HG03460 (cell line): ENCODE results near the gene MRPS27.

Experiments
- ATAC-seq: cut with Tn5 transposase; IDR thresholded peaks from one replicate; pipeline ENCODE4 v1.9.1; 2021; ENCODE audit not compliant: unreplicated experiment

Gene MRPS27

DNA sequence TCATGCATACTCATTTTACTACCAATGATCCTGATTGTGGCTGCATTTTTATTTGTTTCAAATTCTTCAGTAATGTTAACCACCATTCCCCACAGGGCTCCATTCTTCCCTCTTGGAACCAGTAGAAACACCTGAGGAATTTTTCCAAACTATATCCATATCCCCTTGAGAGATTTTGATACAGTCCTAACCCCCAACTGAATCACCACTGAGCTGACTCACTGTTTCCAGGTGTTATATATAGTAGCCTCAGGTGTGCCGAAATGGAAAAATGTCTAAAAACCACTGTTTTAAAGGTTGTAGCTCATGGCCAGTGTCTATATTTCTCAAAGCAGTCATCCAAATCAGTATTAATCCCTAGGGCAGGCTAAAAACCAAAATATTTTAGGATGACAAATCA is 85.2 kb downstream of the MRPS27 start:
- no peak for ATAC-seq

DNA sequence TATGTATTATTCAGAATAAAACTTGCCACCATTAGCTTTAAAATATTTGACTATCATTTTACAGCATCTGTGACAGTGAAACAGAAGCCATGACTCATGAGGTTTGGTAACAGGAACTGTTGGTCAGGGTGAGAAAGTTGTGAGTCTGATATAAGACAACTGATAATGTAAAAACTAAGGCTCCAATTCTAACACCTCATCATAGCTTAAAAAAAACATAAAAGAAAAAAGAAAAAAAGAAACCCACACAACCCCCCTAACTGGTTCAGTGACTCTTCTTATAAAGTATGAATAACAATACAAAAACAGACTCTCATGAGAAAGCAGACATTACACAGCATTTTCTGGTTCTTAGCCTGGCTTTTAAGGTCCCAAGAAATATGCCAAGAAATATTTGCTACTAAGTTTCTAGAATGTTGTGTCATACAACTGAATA is 85.8 kb downstream of the MRPS27 start:
- ATAC-seq, result peak; percentile 86

DNA sequence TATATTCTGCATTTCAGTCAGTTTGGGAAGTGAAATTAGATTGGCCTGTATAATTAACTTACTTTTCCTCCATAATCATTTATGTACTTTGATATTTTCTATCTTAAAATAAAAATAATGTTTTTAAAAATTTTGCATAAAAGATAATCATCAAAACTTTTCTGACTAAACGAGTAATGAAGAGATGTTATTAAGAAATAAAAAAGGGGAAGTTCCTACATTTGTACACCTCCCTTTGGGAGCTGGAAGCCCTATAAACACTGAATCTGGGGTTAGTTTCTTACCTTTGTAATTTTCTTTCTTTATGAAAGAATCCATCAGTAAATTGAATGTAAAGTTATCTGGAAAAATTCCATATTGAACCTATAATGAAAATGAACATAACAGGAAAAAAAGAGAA is 86.2 kb downstream of the MRPS27 start:
- ATAC-seq, result no peak

DNA sequence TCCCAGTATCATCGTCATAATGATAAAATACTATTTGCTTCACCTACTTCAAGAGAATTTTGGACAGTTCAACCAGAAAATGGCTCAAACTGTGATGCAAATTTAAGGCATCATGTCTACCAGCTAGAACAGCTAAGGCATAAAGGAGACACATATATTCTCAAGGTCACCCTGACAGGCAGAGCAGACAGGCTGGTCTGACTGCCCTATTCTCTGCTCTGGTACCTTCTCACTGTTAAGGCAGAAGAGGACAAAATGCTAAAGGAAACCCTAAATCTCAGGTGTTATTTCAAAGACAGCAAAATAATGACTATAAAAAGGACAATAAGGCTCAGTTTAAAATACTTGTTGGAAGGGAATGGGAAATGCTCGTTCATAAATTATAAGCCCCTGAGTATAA is 87.2 kb downstream of the MRPS27 start:
- ATAC-seq, result no peak

DNA sequence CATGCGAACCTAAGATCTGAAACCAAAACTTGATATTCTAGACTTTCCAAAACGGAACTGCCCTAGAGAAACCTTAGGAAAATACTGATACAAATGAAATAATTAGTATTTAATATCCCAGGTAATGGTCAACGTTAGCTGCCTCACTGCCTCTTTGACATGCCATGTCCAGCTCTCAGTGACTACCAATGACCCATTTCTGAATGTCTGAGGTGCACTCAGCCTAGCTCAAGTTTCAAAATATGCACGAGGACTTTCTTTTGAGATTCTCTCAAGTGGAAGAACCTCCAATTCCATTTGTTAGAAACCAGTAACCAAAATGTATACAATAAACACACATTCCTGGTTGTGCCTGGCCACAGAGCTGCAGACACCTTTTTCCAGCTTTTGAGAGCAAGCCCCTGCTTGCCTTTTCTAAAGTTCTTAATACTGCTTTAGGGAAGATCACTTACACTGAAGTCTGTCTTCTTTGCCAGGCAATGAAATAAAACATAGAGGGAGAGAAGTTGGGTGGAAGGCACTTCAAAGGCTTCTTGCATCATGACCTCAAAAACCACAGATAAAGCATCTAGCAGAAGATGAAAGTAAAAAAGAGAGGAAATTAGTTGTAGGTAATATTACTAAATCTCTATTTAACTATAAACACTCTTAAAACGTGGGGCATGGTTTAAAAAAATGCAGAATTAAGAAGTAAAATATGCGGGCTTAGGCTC is 87.9 kb downstream of the MRPS27 start:
- no peak for ATAC-seq

DNA sequence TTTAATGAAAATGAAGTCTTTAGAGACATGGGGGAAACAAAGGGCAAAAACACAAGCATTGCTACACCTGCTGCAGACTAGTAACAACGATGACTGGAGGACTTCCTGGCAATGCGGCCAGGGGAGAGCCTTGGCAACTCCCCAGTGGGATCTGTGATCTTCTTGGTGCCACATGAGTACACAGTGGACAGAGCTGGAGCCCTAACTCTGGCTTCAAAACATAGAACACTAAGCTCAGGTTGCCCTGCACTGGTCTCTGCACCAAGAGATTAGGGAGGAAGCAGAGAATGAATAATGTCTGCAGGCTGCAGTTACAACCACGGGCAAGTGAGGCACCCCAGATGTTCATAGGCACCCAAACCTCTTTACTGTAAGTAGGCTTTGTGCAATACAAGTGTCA is 91.1 kb downstream of the MRPS27 start:
- no peak for ATAC-seq

DNA sequence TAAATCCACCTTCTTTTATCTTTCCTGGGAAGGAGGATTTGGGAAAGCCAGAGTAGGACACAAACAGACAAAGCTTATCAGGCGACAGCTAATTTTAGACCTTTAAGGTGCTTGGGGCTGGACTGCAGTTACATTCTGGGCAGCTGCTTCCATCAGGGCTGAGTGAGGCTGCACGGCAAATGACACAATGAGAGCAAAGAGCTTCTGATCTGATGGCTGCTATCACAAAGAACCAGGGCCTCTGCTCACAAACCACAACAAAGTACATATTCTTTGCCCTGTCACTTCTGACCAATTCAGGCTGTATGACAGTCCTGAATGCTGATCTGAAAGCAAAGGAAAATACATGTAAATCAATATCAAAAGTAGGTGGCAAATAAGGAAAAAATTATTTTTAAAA is 93.1 kb downstream of the MRPS27 start:
- ATAC-seq, result no peak

DNA sequence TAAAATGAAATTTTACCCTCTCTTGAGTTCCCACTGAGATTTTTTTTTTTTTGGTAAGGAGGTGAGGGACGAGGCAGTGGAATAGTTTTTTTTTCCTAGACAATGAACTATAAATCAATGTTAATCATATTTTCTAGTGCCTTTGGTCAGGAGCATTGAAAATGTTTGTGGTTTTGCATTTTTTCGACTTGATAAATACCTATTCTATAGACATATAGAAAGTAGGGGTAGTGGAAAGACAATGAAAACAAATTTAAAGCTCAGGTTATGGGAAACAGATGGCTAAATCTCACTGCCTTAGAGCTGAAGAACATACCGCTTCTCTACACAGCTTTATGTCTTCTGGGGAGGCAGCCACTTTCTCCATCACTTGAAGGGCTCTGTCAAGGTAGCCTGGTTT is 94.3 kb downstream of the MRPS27 start:
- no peak for ATAC-seq

DNA sequence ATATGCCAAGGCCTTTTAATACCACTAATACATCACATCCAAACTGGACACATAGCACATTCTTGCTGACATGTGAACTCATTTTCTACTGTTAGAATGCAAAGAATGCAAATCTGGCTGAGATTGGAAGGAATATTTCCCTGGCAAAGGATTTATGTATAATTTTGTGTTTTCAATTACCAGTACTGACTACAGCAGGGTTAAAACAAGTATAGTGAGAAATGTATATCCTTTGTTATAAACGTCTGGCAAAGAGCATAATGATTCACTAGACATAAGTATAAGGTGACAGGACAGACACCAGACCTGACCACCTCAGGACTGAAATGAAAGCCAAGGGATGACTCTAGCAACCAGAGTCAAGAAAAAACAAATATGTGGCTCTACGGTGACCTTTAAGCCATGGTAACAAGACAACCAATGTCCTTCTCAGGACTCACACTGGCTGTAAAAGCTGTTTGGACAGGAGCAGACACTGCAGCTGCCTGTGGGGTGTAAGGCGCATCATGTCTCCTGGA is 95.0 kb downstream of the MRPS27 start:
- no peak for ATAC-seq

DNA sequence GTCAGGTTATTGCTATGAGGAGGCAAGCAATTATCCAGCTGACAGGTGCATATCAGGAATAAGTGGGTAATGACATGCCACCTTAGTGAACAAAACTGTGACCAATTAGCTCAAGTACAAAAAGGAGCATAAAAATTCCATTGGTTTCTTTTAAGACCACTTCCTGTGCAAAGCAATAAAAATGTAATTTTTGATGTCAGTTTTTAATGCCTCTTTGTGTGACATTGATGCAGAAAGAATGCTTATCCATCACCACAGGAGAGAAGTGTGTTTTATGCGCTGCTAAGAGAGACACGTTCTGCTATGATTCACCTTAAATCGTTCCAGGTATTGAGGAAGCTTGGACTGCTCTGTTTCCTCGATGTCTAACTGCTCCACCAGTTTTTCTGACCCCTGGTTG is 96.7 kb downstream of the MRPS27 start:
- ATAC-seq, result no peak

DNA sequence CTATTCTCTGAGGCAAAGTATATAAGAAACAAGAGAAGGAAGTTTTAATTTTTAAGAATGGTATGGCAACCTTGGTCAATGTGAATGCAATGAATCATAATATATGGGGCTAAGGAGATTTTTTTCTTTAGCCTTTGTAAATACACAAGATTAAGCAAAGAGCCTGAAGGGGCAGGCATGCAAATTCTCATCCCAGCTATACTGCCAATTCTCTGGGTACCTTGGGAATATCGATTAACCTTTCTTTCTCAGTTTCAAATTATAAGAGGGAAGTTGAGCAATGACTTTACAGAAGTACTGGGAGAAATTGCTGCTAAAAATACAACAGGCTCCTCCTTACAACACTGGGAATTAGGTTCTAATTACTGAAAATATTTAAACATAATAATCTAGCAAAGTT is 97.5 kb downstream of the MRPS27 start:
- ATAC-seq, result no peak

DNA sequence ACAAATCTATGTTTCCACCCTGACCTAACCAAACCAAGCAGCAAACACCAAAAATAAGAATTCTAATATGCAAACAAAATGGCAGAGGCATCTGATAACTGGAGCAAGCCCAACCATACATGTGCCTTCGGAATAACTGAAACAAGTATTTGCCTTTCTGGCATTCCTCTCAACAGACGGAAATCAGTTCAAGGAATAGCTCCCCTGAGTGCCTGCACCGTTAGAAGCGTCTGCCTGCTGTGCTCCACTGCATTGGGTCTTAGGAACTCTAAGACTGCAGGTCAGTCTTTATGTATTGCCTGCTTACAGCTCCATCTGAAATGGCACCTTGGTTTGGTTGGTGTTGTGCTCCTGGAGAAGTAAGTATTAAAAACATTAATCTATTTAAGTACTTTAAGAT is 98.5 kb downstream of the MRPS27 start:
- no peak for ATAC-seq

DNA sequence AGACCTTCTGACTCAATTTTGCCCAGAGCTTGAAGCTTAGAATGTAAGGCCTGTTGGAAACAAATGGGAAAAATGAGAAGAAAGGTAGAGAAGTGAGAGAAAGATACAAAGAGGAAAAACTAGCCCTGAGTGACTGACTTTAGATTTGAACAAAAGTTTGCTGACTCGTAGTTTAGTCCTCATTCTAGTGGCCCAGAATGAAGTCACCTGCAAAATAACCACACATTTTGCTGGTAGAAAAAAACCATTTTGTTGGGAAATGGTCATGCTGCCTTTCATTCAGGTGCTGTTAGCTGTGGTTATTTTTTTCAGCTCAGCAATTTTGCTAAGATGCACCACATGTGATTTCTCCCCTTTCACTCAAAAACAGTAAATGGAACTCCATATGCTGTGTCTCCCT is 98.9 kb downstream of the MRPS27 start:
- no peak for ATAC-seq

DNA sequence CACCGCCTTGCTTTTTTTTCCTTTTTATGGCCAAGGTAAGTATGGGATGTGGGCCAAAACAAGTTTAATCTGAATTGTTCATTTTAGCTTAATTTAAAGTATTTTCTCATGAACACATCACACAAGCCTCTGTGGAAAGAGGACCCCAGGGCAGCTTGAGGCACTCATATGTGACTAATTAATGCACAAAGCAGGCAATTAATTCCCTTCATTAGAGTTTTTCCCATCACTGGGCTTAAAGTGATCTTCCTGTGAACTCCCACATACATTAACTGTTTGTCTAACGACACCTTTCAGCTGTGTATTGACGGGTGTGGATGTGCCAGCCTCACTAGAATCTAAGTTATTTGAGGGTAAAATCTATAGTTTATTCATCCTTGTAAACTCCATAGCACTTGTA is 103.3 kb downstream of the MRPS27 start:
- ATAC-seq, result no peak

DNA sequence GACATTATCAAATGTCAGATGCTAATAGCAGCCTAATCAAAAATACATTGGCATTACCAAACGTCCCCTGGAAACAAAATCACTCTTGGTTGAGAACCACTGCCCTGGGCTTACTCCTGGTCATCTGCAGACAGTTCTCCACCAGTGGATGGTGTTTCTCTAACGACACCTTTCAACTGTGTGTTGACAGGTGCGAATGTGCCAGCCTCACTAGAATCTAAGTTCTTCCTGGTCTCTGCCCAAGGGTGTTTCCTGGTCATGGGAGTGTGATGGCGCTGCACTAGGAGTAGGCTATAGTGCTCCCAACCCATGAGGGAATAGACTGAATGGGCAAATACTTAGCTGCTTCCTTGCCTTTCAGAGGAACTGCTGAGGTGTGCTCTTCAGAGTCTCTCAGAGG is 105.9 kb downstream of the MRPS27 start:
- no peak for ATAC-seq

DNA sequence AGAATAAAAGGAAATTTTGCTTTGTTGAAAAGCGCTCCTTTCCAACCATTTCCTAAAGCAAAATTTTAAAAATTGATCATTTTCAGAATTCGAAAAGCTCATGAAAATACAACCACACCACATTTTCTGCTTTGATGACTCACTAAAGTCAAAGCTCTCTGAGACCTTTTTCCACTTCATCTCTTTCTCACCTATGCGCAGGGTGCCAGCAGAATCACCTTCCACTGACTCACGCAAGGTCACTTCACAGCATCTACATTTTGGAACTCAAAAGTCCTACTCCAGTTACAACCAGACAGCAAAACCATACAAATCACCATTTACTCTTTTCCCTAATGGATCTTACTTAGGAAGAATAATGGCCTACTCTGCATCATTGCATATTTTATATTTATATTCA is 106.6 kb downstream of the MRPS27 start:
- no peak for ATAC-seq

DNA sequence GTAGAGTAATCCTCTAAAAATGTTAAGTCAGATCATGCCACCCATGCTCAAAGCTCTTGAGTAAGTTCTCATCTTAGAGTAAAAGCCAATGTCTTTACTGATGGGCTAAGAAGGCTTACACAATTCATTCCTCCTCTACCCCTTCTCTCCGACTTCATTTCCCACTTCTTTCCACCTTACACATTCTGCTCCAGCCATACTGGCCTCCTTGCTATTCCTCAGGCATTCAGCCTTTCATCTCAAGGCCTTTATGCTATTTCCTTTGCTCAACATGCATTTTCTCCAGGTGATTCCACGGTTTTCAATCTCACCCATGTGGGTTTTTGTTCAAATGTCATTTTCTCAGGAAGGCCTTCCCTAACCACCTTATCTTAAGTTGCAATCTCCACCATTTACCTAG is 107.9 kb downstream of the MRPS27 start:
- ATAC-seq, result no peak

DNA sequence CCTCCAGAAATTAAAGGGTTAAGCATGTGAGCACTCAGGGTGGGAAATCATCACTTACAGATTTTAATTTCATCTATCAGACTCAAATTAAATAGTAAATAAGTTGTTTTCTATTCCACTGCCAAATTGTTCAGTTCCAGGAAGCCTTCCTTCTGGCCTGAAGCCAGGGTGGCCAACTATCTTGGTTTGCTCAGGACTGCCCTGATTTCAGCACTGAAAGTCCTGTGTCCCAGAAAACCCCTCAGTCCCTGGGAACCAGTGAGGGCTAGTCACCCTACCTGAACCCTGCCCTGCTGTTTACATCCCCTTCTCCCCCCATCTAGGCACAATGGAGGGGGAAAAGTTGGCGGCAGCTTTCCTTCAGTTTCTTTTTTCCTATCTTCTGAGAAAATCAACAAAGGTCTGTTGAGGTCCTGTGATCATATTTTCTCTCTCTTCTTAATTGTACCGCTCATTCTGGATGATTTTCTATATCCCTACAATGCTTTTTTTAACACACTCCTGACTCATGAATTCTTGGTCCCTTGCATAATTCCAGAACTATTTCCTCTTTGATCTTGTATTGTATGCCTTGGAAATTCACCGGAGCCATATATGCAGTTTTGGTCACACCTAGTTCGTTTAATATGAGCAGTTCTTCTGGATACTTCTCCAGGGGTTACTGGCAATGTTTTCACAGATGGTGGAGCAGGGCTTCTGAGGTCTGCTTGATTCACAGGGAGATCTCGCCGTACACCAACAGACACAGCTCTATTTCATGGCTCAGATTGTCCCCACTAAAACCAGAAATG is 109.0 kb downstream of the MRPS27 start:
- no peak for ATAC-seq

DNA sequence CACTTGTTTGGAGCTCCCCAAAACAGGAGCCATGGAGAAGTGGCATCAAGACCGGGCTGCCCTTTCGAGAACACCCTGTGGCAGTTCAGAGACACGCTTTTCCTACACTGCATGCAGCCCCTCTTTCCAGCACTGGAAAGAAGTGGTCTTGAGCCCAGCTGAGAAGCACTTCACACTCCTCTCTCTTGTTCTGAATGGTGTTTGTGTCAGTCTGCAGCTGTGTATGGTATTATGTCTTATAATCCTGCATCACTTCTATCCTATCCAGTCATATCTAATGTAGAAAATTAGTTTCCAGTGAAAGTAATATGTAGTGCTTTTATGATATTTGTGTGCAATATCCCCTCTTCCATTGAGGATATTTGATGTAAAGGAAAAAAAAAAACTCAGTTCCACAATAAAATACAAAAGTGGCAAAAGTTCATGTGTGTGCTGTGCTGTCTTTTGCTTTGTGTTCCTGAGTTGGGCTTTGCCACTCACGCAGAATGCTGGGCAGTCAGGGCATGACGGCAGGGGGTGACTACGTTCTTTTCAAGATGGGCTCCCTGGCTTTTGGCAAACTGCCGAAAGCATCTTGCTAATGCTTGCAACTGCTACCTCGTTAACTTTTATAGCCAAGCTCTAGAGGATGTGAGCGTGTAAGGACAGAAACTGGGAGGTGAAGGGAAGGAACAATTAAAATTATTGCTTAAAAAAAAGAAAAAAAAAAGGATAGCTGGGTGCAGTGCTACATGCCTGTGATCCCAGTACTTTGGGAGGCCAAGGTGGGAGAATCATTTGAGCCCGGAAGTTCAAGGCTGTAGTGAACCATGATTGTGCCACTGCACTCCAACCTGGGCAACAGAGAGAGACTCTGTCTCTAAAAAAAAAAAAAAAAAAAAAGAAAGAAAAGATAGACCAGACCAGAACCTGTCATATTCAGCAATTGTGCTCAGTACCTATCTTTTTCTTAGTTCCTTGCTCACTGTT is 110.6 kb downstream of the MRPS27 start:
- ATAC-seq, result no peak

DNA sequence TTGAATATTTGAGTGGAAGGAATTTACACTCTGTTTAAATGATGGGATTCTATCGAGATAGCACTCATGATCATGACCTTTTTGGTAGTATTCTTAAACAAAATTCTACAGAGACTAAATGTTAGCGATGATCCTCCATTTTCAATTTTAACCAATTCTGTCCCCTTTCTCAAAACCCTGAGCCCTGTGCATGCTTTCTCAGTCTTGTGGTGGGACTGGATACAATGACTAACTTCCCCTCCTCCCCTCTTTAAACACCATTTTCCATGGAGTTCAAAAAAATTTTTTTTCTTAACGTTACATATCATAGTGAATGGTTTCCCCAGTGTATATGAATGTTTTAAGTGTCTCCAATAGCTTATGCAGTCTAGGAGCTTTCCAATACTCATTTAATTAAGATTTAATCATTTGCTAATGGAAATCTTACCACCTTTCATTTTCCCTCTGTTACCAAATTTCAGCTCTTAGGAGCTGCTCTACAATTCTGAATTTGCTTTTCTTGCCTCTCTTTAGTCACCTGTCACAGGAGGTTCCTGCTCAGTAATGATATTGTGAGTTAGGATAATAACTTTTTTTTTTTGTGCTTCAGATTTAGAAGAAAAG is 111.6 kb downstream of the MRPS27 start:
- ATAC-seq, result no peak

DNA sequence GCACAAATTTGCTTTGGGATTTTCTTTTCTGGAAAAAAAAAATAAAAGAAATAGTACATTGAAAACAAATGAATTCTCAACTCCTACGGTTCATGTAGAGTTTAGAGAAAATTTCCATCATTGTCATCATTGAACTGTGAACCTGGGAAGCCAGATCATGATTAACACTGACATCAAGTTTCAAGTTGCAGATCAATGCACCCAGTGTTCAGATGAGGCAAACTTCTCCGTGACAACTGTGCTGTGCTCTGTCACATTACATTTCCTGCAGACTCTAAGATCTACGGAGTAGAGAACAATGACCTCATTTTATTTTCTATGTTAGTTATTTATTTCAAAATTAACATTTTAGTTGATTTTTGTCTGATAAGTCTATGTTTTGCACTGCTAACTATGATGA is 113.0 kb downstream of the MRPS27 start:
- ATAC-seq, result no peak
